ENCODE measurements around the gene CFAP221. TPM values are rescaled to one million over a fixed set of nuclear protein-coding genes. Genes with fewer than 3 reads are reported as not detected.

The CFAP221 gene
- total RNA-seq = 0.14 TPM
- polyA plus RNA-seq = 0.41 TPM
- long read RNA-seq, donor 1 = 0 reads
- long read RNA-seq, donor 2 = 0 reads
- long read RNA-seq, donor 3 = 0 reads
- long read RNA-seq, donor 4 = 0 reads
- long read RNA-seq, donor 5 = 0 reads
- long read RNA-seq, donor 6 = 0 reads
- long read RNA-seq, donor 7 = 0 reads
- long read RNA-seq, donor 8 = 0 reads
- long read RNA-seq, donor 9 = 0 reads
- long read RNA-seq, donor 10 = 0 reads

DNA sequence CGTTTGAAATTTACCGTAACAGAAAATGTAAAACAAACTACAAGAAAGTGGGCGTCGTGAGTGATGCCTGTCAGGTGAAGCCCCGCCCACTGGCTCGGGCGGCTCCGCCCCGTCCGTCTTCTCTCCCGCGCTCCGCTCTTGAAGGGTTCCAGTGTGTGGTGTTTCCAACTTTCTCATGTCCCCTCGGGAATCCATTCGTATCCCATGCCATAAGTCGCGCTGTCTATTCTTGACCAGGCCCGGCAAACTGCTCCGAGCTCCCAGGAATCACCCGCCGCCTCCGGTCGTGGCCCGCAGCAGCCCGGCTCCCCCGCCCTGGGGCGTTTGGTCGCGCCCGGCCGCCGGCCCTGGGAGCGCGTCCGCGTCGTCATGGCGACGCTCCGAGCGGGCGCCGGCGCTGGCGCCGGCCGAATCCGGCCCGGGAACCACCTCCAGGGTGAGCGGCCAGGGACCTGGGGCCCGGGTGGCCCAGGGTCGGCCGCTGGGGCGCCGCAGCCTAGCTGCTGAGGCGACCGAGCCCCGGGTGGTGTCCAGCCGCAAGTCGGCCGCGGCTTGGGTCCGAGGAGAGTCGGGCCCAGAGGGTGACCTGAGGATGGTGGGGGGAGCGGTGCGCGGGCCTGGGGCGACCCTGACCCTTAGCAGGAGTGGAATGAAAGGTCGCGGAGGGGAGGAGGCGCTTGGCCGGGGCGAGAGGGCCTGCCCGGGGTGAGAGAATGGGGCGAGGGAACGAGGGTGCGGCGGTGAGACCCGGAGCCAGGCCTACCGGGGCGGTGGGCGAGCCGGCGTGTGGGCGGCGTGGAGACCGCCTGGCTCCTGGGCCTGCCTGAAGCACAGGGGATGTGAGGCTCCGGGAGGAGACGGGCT lies at the start of gene CFAP221:
TSS of gene CFAP221 (plus strand) at position 375 of the 864 bp plus-strand sequence. CDS start 1,683 bp downstream, outside the sequence.
- Histone ChIP-seq H3K4me1 (ENCODE audit: control insufficient read depth in 2 of 2, insufficient read depth in 2 of 2, low read length in 2 of 2) (peaks cover 2 to 8% of the 10 kb centered on the region in 2 donors), H3K36me3 (ENCODE audit: control insufficient read depth in 2 of 2, insufficient read depth in 2 of 2, low read length in 1 of 2) (no peaks in the 10 kb centered on the region), H3K4me3 (ENCODE audit: low read length in 2 of 2) (peak within 1 kb of the TSS; percentile 35 to 51), H3K9me3 (ENCODE audit: control insufficient read depth in 2 of 2, insufficient read depth in 1 of 2, low read length in 1 of 2) (no peaks in the 10 kb centered on the region), H3K27me3 (ENCODE audit: control insufficient read depth in 2 of 2, insufficient read depth in 1 of 2, low read length in 1 of 2) (peaks cover 23 to 28% of the 10 kb centered on the region in 2 donors), H3K27ac (ENCODE audit: low read depth in 1 of 2, low read length in 1 of 2) (no peak within 1 kb of the TSS)
- DNase-seq (ENCODE audit: low read depth in 6 of 9, low spot score in 9 of 9) = peak; percentile 33 to 82 (median 58)
- 7% methylated on average over 89 of the region's 89 CpGs for WGBS

DNA sequence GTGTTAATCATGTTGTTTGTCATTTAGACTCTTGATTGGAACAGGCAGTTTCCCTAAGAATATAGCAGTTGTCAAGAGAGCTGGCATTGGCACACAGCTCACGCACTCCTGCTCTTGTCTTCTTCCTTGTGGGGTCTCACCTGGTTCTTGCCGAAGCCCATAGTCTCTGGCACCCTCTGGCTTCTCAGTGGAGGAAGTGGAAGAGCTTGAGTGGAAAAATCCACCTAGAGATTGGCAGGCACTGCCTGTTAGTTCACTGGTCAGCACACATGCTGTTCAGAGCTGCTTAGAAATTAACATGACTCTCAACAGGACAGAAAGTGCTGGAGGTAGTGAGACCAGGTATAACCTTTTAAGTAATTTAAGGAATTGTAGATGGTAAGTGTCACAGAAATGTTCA lies 48.3 kb upstream of the CFAP221 start:
- no peak overlapping the region for H3K4me3 ChIP-seq (ENCODE audit: low read length in 2 of 2)
- no peak overlapping the region for H3K27ac ChIP-seq (ENCODE audit: low read depth in 1 of 2, low read length in 1 of 2)
- 89% methylated on average over 2 of the region's 2 CpGs for WGBS
- no peaks in the 10 kb centered on the region for H3K9me3 ChIP-seq (ENCODE audit: control insufficient read depth in 2 of 2, insufficient read depth in 1 of 2, low read length in 1 of 2)
- H3K36me3 ChIP-seq (ENCODE audit: control insufficient read depth in 2 of 2, insufficient read depth in 2 of 2, low read length in 1 of 2) = no peaks in the 10 kb centered on the region
- no peaks in the 10 kb centered on the region for H3K4me1 ChIP-seq (ENCODE audit: control insufficient read depth in 2 of 2, insufficient read depth in 2 of 2, low read length in 2 of 2)
- no peak for DNase-seq (ENCODE audit: low read depth in 6 of 9, low spot score in 9 of 9)
- H3K27me3 ChIP-seq (ENCODE audit: control insufficient read depth in 2 of 2, insufficient read depth in 1 of 2, low read length in 1 of 2) = no peaks in the 10 kb centered on the region

DNA sequence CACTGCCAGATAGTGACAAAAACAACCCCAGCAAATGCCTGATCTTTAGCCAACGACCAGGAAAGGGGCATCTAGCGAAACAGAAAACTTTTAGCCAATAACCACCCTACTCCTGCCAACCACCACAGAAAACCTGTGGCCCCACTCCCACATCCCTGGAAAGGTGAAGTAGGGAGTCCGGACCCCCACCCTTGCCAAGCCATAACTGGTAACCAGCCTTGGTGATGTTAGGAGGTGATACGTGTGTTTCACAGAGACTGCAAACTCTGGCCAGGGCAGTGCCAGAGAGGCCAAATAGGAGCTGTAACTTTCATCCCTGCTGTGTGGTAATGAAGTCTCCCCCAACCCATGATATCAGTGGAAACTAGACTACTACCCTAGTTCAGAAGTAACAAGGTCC lies 47.6 kb upstream of the CFAP221 start:
- no peak overlapping the region for H3K4me3 ChIP-seq (ENCODE audit: low read length in 2 of 2)
- WGBS = 90% methylated on average over 4 of the region's 4 CpGs
- H3K36me3 ChIP-seq (ENCODE audit: control insufficient read depth in 2 of 2, insufficient read depth in 2 of 2, low read length in 1 of 2) = no peaks in the 10 kb centered on the region
- DNase-seq (ENCODE audit: low read depth in 6 of 9, low spot score in 9 of 9) = no peak
- no peaks in the 10 kb centered on the region for H3K27me3 ChIP-seq (ENCODE audit: control insufficient read depth in 2 of 2, insufficient read depth in 1 of 2, low read length in 1 of 2)
- H3K9me3 ChIP-seq (ENCODE audit: control insufficient read depth in 2 of 2, insufficient read depth in 1 of 2, low read length in 1 of 2) = no peaks in the 10 kb centered on the region
- no peak overlapping the region for H3K27ac ChIP-seq (ENCODE audit: low read depth in 1 of 2, low read length in 1 of 2)
- no peaks in the 10 kb centered on the region for H3K4me1 ChIP-seq (ENCODE audit: control insufficient read depth in 2 of 2, insufficient read depth in 2 of 2, low read length in 2 of 2)

DNA sequence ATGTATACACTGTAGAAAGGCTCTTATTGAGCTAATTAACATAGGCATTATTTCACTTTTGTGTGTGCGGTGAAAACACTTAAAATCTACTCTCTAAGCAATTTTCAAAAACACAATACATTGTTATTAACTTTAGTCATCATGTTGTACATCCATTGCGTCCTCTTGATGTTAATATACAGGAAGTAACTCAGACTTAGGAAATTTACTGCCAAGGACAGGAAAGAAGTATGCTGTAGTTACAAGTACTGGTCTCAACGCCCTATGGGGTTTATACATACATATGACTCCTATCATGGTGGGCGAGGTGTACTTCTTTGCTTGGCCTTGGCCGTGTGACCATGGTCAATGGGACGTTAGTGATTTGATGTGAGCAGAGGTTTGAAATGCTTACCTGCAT lies 35.5 kb upstream of the CFAP221 start:
- WGBS = 87% methylated on average over 6 of the region's 6 CpGs
- Histone ChIP-seq H3K27ac (ENCODE audit: low read depth in 1 of 2, low read length in 1 of 2) (no peak overlapping the region), H3K27me3 (ENCODE audit: control insufficient read depth in 2 of 2, insufficient read depth in 1 of 2, low read length in 1 of 2) (no peaks in the 10 kb centered on the region), H3K4me3 (ENCODE audit: low read length in 2 of 2) (no peak overlapping the region), H3K9me3 (ENCODE audit: control insufficient read depth in 2 of 2, insufficient read depth in 1 of 2, low read length in 1 of 2) (no peaks in the 10 kb centered on the region), H3K36me3 (ENCODE audit: control insufficient read depth in 2 of 2, insufficient read depth in 2 of 2, low read length in 1 of 2) (no peaks in the 10 kb centered on the region), H3K4me1 (ENCODE audit: control insufficient read depth in 2 of 2, insufficient read depth in 2 of 2, low read length in 2 of 2) (no peaks in the 10 kb centered on the region)
- DNase-seq (ENCODE audit: low read depth in 6 of 9, low spot score in 9 of 9) = no peak

DNA sequence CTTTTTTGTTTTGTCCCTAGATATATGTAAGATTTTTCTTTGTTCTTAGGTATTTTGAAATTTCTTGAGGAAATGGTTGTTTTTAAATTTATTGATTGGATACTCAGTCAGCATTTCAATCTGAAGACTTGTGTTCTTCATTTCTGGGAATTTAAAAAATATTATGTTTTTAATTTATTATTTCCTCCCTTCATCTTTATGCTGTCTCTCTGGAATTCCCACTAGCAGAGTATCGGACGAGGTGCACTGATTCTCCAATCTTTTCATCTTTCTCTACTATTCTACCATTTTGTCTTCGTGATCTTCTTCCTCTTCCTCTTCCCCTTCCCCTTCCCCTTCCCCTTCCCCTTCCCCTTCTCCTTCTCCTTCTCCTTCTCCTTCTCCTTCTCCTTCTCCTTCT lies 32.3 kb upstream of the CFAP221 start:
- no peak for DNase-seq (ENCODE audit: low read depth in 6 of 9, low spot score in 9 of 9)
- WGBS = 88% methylated on average over 3 of the region's 3 CpGs
- Histone ChIP-seq H3K9me3 (ENCODE audit: control insufficient read depth in 2 of 2, insufficient read depth in 1 of 2, low read length in 1 of 2) (no peaks in the 10 kb centered on the region), H3K27ac (ENCODE audit: low read depth in 1 of 2, low read length in 1 of 2) (no peak overlapping the region), H3K4me1 (ENCODE audit: control insufficient read depth in 2 of 2, insufficient read depth in 2 of 2, low read length in 2 of 2) (no peaks in the 10 kb centered on the region), H3K27me3 (ENCODE audit: control insufficient read depth in 2 of 2, insufficient read depth in 1 of 2, low read length in 1 of 2) (no peaks in the 10 kb centered on the region), H3K4me3 (ENCODE audit: low read length in 2 of 2) (no peak overlapping the region), H3K36me3 (ENCODE audit: control insufficient read depth in 2 of 2, insufficient read depth in 2 of 2, low read length in 1 of 2) (no peaks in the 10 kb centered on the region)

DNA sequence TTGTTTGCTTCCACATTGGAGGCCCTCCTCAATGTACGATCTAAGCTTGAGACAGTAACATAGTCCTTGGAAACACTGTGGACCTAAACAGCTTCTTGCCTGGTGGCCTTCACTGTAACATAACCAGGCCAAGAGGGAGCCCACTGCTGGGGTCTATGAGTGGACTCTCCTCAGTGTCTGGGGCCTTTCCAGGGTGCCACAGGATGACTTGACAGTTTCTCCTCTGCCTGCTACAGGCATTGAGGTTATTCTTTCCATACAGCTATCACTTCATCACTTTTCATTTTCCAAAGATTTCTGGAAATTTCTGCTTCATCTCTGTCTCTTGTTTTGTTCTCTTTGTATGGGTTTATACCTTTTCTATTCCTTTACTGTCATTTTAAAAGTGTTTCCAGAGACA lies 31.3 kb upstream of the CFAP221 start:
- 96% methylated on average over 1 of the region's 1 CpG for WGBS
- no peaks in the 10 kb centered on the region for H3K27me3 ChIP-seq (ENCODE audit: control insufficient read depth in 2 of 2, insufficient read depth in 1 of 2, low read length in 1 of 2)
- H3K27ac ChIP-seq (ENCODE audit: low read depth in 1 of 2, low read length in 1 of 2) = no peak overlapping the region
- no peak overlapping the region for H3K4me3 ChIP-seq (ENCODE audit: low read length in 2 of 2)
- no peaks in the 10 kb centered on the region for H3K36me3 ChIP-seq (ENCODE audit: control insufficient read depth in 2 of 2, insufficient read depth in 2 of 2, low read length in 1 of 2)
- H3K9me3 ChIP-seq (ENCODE audit: control insufficient read depth in 2 of 2, insufficient read depth in 1 of 2, low read length in 1 of 2) = peaks cover 0 to 4% of the 10 kb centered on the region in 2 donors
- DNase-seq (ENCODE audit: low read depth in 6 of 9, low spot score in 9 of 9) = no peak
- no peaks in the 10 kb centered on the region for H3K4me1 ChIP-seq (ENCODE audit: control insufficient read depth in 2 of 2, insufficient read depth in 2 of 2, low read length in 2 of 2)

DNA sequence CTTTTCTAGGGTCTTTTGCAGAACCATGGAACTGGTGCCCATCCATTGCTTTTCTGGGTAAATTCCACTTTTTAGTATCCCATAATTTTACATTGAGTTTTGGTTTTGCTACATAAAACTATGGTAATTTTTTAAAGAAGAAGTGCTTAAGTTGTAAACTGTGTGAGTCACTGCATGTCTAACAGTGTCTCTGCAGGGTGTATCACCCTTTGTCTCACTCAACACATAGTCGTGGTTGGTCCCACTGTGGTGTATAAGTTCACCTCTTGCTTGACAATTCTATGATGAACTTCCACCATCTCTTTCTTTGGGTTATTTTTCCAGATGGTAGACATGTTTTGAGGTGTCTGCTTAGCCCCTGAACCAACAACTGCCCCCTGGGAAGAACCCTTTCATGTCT lies 30.4 kb upstream of the CFAP221 start:
- WGBS = 88% methylated on average over 1 of the region's 1 CpG
- Histone ChIP-seq H3K27ac (ENCODE audit: low read depth in 1 of 2, low read length in 1 of 2) (no peak overlapping the region), H3K9me3 (ENCODE audit: control insufficient read depth in 2 of 2, insufficient read depth in 1 of 2, low read length in 1 of 2) (peaks cover 0 to 4% of the 10 kb centered on the region in 2 donors), H3K4me1 (ENCODE audit: control insufficient read depth in 2 of 2, insufficient read depth in 2 of 2, low read length in 2 of 2) (no peaks in the 10 kb centered on the region), H3K4me3 (ENCODE audit: low read length in 2 of 2) (no peak overlapping the region), H3K36me3 (ENCODE audit: control insufficient read depth in 2 of 2, insufficient read depth in 2 of 2, low read length in 1 of 2) (no peaks in the 10 kb centered on the region), H3K27me3 (ENCODE audit: control insufficient read depth in 2 of 2, insufficient read depth in 1 of 2, low read length in 1 of 2) (no peaks in the 10 kb centered on the region)
- DNase-seq (ENCODE audit: low read depth in 6 of 9, low spot score in 9 of 9) = no peak

DNA sequence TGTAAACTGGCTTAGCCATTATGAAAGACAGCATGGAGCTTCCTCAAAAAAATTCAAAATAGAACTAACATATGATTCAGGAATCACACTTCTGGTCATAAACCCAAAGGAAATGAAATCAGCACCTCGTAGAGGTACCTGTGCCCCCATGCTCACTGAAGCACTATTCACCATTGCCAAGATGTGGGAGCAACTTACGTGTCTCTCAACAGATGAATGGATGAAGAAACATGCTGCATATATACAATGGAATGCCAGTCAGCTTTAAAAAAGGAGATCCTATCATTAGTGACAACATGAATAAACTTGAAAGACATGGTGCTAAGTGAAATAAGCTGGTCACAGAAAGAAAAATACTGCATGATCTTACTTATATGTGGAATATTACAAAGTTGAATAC lies 28.1 kb upstream of the CFAP221 start:
- WGBS = 86% methylated on average over 2 of the region's 2 CpGs
- H3K27ac ChIP-seq (ENCODE audit: low read depth in 1 of 2, low read length in 1 of 2) = no peak overlapping the region

DNA sequence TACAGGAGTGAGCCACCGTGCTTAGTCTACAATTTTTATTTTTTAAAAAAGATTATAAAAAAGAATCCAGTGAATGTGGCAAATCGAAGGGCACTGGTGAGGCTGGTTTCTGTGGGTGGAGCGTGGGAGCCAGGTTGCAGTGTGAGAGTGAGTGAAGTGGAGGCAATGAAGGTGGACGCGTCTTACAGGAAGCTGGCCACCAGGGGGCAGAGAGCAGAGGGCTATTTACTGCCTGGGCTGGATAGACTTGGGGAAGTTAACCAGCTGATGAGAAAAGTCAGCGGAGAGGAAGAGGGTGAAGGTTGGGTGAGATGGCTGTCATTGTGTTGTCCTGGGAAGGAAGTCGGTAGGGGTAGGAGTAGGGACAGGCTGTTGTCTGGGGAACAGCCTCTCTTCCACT lies 26.8 kb upstream of the CFAP221 start:
- Histone ChIP-seq H3K27me3 (ENCODE audit: control insufficient read depth in 2 of 2, insufficient read depth in 1 of 2, low read length in 1 of 2) (peaks cover 0 to 11% of the 10 kb centered on the region in 2 donors), H3K4me3 (ENCODE audit: low read length in 2 of 2) (no peak overlapping the region), H3K4me1 (ENCODE audit: control insufficient read depth in 2 of 2, insufficient read depth in 2 of 2, low read length in 2 of 2) (no peaks in the 10 kb centered on the region), H3K36me3 (ENCODE audit: control insufficient read depth in 2 of 2, insufficient read depth in 2 of 2, low read length in 1 of 2) (no peaks in the 10 kb centered on the region), H3K27ac (ENCODE audit: low read depth in 1 of 2, low read length in 1 of 2) (no peak overlapping the region), H3K9me3 (ENCODE audit: control insufficient read depth in 2 of 2, insufficient read depth in 1 of 2, low read length in 1 of 2) (peaks cover 0 to 4% of the 10 kb centered on the region in 2 donors)
- WGBS = 31% methylated on average over 7 of the region's 7 CpGs
- DNase-seq (ENCODE audit: low read depth in 6 of 9, low spot score in 9 of 9) = peak in 6 of 9 donors; percentile 6 to 54 (median 27)

More for the DNA sequence above, 28.1 kb upstream of the CFAP221 start:
- peaks cover 0 to 2% of the 10 kb centered on the region in 2 donors for H3K27me3 ChIP-seq (ENCODE audit: control insufficient read depth in 2 of 2, insufficient read depth in 1 of 2, low read length in 1 of 2)
- no peak overlapping the region for H3K4me3 ChIP-seq (ENCODE audit: low read length in 2 of 2)
- no peak for DNase-seq (ENCODE audit: low read depth in 6 of 9, low spot score in 9 of 9)
- peaks cover 0 to 4% of the 10 kb centered on the region in 2 donors for H3K9me3 ChIP-seq (ENCODE audit: control insufficient read depth in 2 of 2, insufficient read depth in 1 of 2, low read length in 1 of 2)
- H3K4me1 ChIP-seq (ENCODE audit: control insufficient read depth in 2 of 2, insufficient read depth in 2 of 2, low read length in 2 of 2) = no peaks in the 10 kb centered on the region
- H3K36me3 ChIP-seq (ENCODE audit: control insufficient read depth in 2 of 2, insufficient read depth in 2 of 2, low read length in 1 of 2) = no peaks in the 10 kb centered on the region
